ENCODE data around the gene PUS1. TPM values are rescaled to one million over a fixed set of nuclear protein-coding genes. Genes with fewer than 3 reads are reported as not detected.

PUS1 gene
- total and polyA plus RNA-seq, 10 of the 15 experiments (the other 5 are each of a cell fraction or from before 2014, with no cell fraction given): 1.3 to 74.2 (median 25.4) TPM

DNA sequence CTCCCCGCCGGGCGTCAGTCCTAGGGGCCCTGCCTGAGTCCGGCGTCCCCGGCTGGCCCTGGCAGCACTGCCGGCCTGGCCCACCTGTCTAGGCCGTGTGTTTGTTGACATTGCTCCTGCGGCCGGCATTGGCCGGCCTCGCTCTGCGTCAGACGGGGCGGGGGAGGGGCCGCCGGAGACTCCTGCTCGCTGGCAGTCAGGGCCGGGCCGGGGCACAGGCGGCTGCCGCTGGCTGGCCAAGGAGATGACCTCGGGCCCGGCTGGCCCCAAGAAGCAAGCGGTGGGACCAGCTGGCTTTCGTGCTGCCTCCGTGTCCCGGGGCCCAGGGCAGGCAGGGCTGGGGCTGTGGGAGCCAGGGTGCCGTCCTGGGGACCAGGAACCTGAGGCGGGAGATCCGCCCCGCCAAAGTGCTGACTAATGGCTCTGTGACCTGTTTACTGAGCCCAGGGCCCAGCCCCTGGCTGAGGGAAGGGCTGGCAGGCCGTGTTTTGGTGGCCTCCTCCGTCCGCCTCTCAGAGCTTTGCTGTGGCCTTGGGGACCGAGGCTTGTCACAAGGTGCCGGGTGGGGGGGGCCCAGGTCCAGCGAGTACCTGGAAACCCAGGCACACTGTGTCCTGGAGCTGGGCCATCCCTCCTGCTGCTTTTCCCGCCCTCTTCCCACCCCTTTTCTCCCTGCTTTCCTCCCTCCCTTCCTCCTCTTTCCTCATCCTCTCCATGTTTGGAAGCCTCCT lies 32.8 kb upstream of the PUS1 start:
- Histone ChIP-seq H2AFZ (ENCODE audit: control insufficient read depth, low read depth, low read length) (peak overlapping the region; percentile 60), H3K4me2 (ENCODE audit: control insufficient read depth, insufficient read depth) (peak overlapping the region; percentile 82), H4K20me1 (ENCODE audit: control insufficient read depth, insufficient read depth) (no peaks in the 10 kb centered on the region), H3K4me1 (ENCODE audit: control insufficient read depth, insufficient read depth, low read length) (peaks cover 12% of the 10 kb centered on the region), H3K27ac (ENCODE audit: control insufficient read depth, insufficient read depth) (no peak overlapping the region), H3K27me3 (replicated peaks in 1 of 2; ENCODE audit: control insufficient read depth in 2 of 2, insufficient read depth in 2 of 2, low read length in 1 of 2) (no peaks in the 10 kb centered on the region), H3K79me2 (ENCODE audit: control insufficient read depth, insufficient read depth, low read length) (no peaks in the 10 kb centered on the region), H3K9me3 (replicated peaks; ENCODE audit: control insufficient read depth, insufficient read depth, low read length) (no peaks in the 10 kb centered on the region), H3K36me3 (ENCODE audit: control insufficient read depth in 2 of 2, insufficient read depth in 2 of 2, low read length in 1 of 2) (no peaks in the 10 kb centered on the region), H3K4me3 (peak overlapping the region; percentile 73; the same call in 1 of the 2 replicates), H3K9ac (ENCODE audit: control insufficient read depth, insufficient read depth, low read length) (peak overlapping the region; percentile 55; the same call in 1 of the 2 replicates)
- in situ Hi-C loops (cut with MboI) (no loop called here), intact Hi-C loops (cut with micrococcal nuclease; ENCODE audit: unreplicated experiment) (no loop called here)
- ATAC-seq (peak; percentile 92), DNase-seq (ENCODE audit: low read depth, low spot score) (no peak), FAIRE-seq (no peak)
- WGBS (ENCODE audit: insufficient coverage, insufficient replicate concordance, low lambda C conversion rate, missing lambda C conversion rate): 24% methylated on average over 38 of the region's 39 CpGs
- no TSS peak for BruUV-seq (replicated peaks)
- RAD21 ChIA-PET (ENCODE audit: unreplicated experiment): no interaction called here
- POLR2A ChIA-PET: no interaction called here
- CTCF ChIA-PET: no interaction called here
- SMC1A ChIA-PET (ENCODE audit: uncharacterized antibody, unreplicated experiment): no interaction called here
- TF ChIP-seq SMARCA5 (IDR thresholded peaks at IDR 0.05) (no peak), KLF5 (IDR thresholded peaks at IDR 0.05; ENCODE audit: partially characterized antibody) (no peak), TAF1 (IDR thresholded peaks at IDR 0.05; ENCODE audit: borderline replicate concordance, low read depth, low read length) (no peak), CEBPB (IDR thresholded peaks at IDR 0.05; ENCODE audit: borderline replicate concordance in 1 of 2, low read depth in 2 of 2, low read length in 2 of 2) (no peak), MYB (IDR thresholded peaks at IDR 0.05; ENCODE audit: borderline replicate concordance, low read depth, low read length) (no peak), CBX3 (IDR thresholded peaks at IDR 0.05; ENCODE audit: borderline replicate concordance, low read depth) (no peak), TCF12 (IDR thresholded peaks at IDR 0.05; ENCODE audit: low read depth, low read length) (0 out of 2 replicates have a peak, but pooled peaks have one; percentile 42), IKZF2 (IDR thresholded peaks at IDR 0.05) (no peak), EZH2 (IDR thresholded peaks at IDR 0.05; ENCODE audit: borderline replicate concordance, control insufficient read depth, low read depth, low read length) (no peak), CBX5 (IDR thresholded peaks at IDR 0.05; ENCODE audit: low read depth) (no peak), CREB1 (IDR thresholded peaks at IDR 0.05; ENCODE audit: low read depth) (peak; percentile 77), BHLHE40 (IDR thresholded peaks at IDR 0.05; ENCODE audit: borderline replicate concordance in 1 of 2, low read depth in 2 of 2, low read length in 1 of 2) (peak in 1 of 2 experiments; percentile 27; a peak in 1 of 4 replicates), KAT2A (conservative IDR thresholded peaks at IDR 0.05; ENCODE audit: control insufficient read depth, low read depth, low read length) (no peak), ESRRA (IDR thresholded peaks at IDR 0.05; ENCODE audit: low read length) (no peak), CHD2 (IDR thresholded peaks at IDR 0.05; ENCODE audit: borderline replicate concordance, low read depth, low read length) (peak; percentile 38; the same call in 1 of the 2 replicates), CHD1 (IDR thresholded peaks at IDR 0.05; ENCODE audit: low read depth, low read length) (no peak), ZNF217 (IDR thresholded peaks at IDR 0.05) (no peak), ZNF384 (IDR thresholded peaks at IDR 0.05; ENCODE audit: borderline replicate concordance, low read depth, low read length) (no peak), MXI1 (IDR thresholded peaks at IDR 0.05; ENCODE audit: low read depth, low read length) (no peak), NBN (IDR thresholded peaks at IDR 0.05) (no peak), HDGF (IDR thresholded peaks at IDR 0.05) (no peak)
- TF ChIP-seq, protein P1, sequence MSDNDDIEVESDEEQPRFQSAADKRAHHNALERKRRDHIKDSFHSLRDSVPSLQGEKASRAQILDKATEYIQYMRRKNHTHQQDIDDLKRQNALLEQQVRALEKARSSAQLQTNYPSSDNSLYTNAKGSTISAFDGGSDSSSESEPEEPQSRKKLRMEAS (IDR thresholded peaks at IDR 0.05; ENCODE audit: low read depth, low read length): peak; percentile 64
- TF ChIP-seq, protein P2, sequence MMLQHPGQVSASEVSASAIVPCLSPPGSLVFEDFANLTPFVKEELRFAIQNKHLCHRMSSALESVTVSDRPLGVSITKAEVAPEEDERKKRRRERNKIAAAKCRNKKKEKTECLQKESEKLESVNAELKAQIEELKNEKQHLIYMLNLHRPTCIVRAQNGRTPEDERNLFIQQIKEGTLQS (IDR thresholded peaks at IDR 0.05; ENCODE audit: borderline replicate concordance, extremely low read depth, low read depth, low read length): no peak
- TF ChIP-seq, protein P3, sequence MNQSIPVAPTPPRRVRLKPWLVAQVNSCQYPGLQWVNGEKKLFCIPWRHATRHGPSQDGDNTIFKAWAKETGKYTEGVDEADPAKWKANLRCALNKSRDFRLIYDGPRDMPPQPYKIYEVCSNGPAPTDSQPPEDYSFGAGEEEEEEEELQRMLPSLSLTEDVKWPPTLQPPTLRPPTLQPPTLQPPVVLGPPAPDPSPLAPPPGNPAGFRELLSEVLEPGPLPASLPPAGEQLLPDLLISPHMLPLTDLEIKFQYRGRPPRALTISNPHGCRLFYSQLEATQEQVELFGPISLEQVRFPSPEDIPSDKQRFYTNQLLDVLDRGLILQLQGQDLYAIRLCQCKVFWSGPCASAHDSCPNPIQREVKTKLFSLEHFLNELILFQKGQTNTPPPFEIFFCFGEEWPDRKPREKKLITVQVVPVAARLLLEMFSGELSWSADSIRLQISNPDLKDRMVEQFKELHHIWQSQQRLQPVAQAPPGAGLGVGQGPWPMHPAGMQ (IDR thresholded peaks at IDR 0.05; ENCODE audit: borderline replicate concordance): no peak

Data from GM12878 (cell line).